ENCODE measurements around the gene ARHGAP19. TPM values are rescaled to one million over a fixed set of nuclear protein-coding genes. Genes with fewer than 3 reads are reported as not detected.

Gene ARHGAP19
- total RNA-seq, 2 donors from 2014 or later, result 26.8 to 47.6 TPM

GRCh38 chr10:97207131-97207530, 85.3 kb downstream of the ARHGAP19 start:
- H3K27me3 Mint-ChIP-seq (ENCODE audit: insufficient read depth), result no peaks in the 10 kb centered on the region
- no peaks in the 10 kb centered on the region for H3K9me3 Mint-ChIP-seq
- H3K9ac ChIP-seq (ENCODE audit: extremely low read depth, low read length, poor library complexity, severe bottlenecking), result no peak overlapping the region
- WGBS, 2 experiments (ENCODE audit: insufficient coverage in 1 of 2, insufficient read length in 1 of 2), result 93 to 100% methylated on average over 2 to 6 of the region's 6 CpGs
- no peak overlapping the region for H3K27ac Mint-ChIP-seq
- no peaks in the 10 kb centered on the region for H3K36me3 Mint-ChIP-seq (ENCODE audit: low read depth)
- TF ChIP-seq, protein P1, sequence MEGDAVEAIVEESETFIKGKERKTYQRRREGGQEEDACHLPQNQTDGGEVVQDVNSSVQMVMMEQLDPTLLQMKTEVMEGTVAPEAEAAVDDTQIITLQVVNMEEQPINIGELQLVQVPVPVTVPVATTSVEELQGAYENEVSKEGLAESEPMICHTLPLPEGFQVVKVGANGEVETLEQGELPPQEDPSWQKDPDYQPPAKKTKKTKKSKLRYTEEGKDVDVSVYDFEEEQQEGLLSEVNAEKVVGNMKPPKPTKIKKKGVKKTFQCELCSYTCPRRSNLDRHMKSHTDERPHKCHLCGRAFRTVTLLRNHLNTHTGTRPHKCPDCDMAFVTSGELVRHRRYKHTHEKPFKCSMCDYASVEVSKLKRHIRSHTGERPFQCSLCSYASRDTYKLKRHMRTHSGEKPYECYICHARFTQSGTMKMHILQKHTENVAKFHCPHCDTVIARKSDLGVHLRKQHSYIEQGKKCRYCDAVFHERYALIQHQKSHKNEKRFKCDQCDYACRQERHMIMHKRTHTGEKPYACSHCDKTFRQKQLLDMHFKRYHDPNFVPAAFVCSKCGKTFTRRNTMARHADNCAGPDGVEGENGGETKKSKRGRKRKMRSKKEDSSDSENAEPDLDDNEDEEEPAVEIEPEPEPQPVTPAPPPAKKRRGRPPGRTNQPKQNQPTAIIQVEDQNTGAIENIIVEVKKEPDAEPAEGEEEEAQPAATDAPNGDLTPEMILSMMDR (conservative IDR thresholded peaks at IDR 0.05), result no peak
- no peaks in the 10 kb centered on the region for H3K36me3 ChIP-seq (ENCODE audit: control insufficient read depth, insufficient read depth, low read length)
- DNase-seq, result peak; percentile 28
- H3K4me3 ChIP-seq (ENCODE audit: low read length), result no peak overlapping the region
- H3K27ac ChIP-seq (ENCODE audit: low read depth, low read length), result no peak overlapping the region
- no peaks in the 10 kb centered on the region for H3K4me1 Mint-ChIP-seq
- H3K9me3 ChIP-seq (ENCODE audit: control insufficient read depth, low read length), result no peaks in the 10 kb centered on the region
- no peaks in the 10 kb centered on the region for H3K4me1 ChIP-seq (ENCODE audit: control insufficient read depth, insufficient read depth, low read length)
- no peaks in the 10 kb centered on the region for H3K27me3 ChIP-seq (ENCODE audit: control insufficient read depth, insufficient read depth, low read length, poor library complexity, severe bottlenecking)
- no peak overlapping the region for H3K4me3 Mint-ChIP-seq

DNA sequence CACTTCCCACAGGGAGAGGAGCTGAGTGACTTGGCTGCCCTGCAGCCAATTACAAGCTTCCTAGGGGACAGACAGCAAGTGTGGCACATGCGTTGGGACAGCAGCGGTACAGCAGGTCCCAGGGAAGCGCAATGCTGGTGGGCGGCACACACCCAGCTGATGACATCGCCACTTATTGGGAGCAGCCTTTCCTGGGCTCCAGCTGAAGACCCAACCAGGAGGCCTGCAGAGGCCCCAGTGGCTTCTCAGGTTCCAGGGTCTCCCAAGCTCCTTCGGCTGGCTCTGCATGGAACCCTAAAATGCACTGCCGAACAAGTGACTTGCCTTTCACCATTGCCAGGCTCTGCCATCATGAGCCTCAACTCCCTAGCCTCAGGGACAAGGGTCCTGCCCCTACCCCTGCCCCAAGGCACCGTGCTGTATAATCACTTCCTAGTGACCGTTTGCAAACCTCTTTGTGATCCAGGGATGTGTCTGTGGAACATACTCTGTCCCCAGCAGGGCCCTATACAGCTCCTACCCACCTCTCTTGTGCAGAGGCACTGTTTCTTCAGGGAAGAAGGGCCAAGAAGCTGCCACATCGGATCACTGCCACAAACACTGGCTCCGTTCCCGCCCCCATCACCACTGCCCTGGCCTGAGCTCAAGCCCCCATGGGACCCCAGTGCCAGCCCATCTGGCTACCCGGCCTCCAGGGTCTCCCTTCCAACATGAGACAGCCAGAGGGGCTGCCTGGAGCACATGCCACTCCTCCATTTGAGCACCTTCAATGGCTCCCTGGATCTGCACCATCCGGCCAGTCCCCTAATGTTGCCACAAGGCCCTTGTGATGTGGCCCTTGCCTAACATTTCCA, 87.4 kb downstream of the ARHGAP19 start:
- Mint-ChIP-seq H3K27ac (no peak overlapping the region), H3K36me3 (ENCODE audit: low read depth) (no peaks in the 10 kb centered on the region), H3K9me3 (no peaks in the 10 kb centered on the region), H3K4me3 (no peak overlapping the region), H3K27me3 (ENCODE audit: insufficient read depth) (no peaks in the 10 kb centered on the region), H3K4me1 (no peaks in the 10 kb centered on the region)
- TF ChIP-seq, protein P1 (conservative IDR thresholded peaks at IDR 0.05), result no peak
- Histone ChIP-seq H3K27ac (ENCODE audit: low read depth, low read length) (no peak overlapping the region), H3K9me3 (ENCODE audit: control insufficient read depth, low read length) (no peaks in the 10 kb centered on the region), H3K36me3 (ENCODE audit: control insufficient read depth, insufficient read depth, low read length) (no peaks in the 10 kb centered on the region), H3K4me1 (ENCODE audit: control insufficient read depth, insufficient read depth, low read length) (no peaks in the 10 kb centered on the region), H3K9ac (ENCODE audit: extremely low read depth, low read length, poor library complexity, severe bottlenecking) (no peak overlapping the region), H3K27me3 (ENCODE audit: control insufficient read depth, insufficient read depth, low read length, poor library complexity, severe bottlenecking) (no peaks in the 10 kb centered on the region), H3K4me3 (ENCODE audit: low read length) (no peak overlapping the region)
- no peak for DNase-seq
- 90 to 95% methylated on average over 4 to 14 of the region's 14 CpGs for WGBS, 2 experiments (ENCODE audit: insufficient coverage in 1 of 2, insufficient read length in 1 of 2)

DNA sequence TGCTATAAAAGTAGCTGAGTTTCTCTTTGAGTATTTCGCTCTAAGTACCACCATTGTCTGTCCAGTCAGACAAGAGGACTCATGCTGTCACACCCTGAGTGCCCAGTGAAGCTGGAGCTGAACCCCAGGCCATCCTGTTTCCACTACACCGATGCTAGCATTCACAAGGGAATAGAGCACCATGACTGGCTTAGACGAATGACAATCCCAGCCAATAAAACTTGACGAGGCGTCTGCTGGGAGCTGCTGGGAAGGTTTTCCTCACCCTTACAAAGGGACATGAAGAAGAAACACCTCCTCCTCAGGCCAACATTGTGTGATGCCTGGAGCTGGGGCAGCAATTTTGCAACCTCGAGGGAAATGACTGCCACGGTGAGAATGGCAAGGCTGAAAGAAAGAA, 89.2 kb downstream of the ARHGAP19 start:
- no peak overlapping the region for H3K4me3 ChIP-seq (ENCODE audit: low read length)
- WGBS, 2 experiments (ENCODE audit: insufficient coverage in 1 of 2, insufficient read length in 1 of 2), result 87 to 93% methylated on average over 7 of the region's 7 CpGs
- no peaks in the 10 kb centered on the region for H3K4me1 ChIP-seq (ENCODE audit: control insufficient read depth, insufficient read depth, low read length)
- H3K9ac ChIP-seq (ENCODE audit: extremely low read depth, low read length, poor library complexity, severe bottlenecking), result no peak overlapping the region
- H3K9me3 ChIP-seq (ENCODE audit: control insufficient read depth, low read length), result no peaks in the 10 kb centered on the region
- no peaks in the 10 kb centered on the region for H3K27me3 ChIP-seq (ENCODE audit: control insufficient read depth, insufficient read depth, low read length, poor library complexity, severe bottlenecking)
- H3K36me3 Mint-ChIP-seq (ENCODE audit: low read depth), result no peaks in the 10 kb centered on the region
- H3K36me3 ChIP-seq (ENCODE audit: control insufficient read depth, insufficient read depth, low read length), result no peaks in the 10 kb centered on the region
- DNase-seq, result no peak
- TF ChIP-seq, protein P1 (conservative IDR thresholded peaks at IDR 0.05), result no peak
- H3K27me3 Mint-ChIP-seq (ENCODE audit: insufficient read depth), result peaks cover 2% of the 10 kb centered on the region
- no peak overlapping the region for H3K27ac ChIP-seq (ENCODE audit: low read depth, low read length)
- H3K9me3 Mint-ChIP-seq, result no peaks in the 10 kb centered on the region
- H3K4me3 Mint-ChIP-seq, result no peak overlapping the region
- H3K4me1 Mint-ChIP-seq, result no peaks in the 10 kb centered on the region
- H3K27ac Mint-ChIP-seq, result no peak overlapping the region

Measured in endodermal cell (in vitro differentiated cells).